OCI-LY3 (cell line): ENCODE results near the gene STK33.

Experiments used
- H2AFZ ChIP-seq: fragments of 200-600, 300-600 bp; shearing (Covaris generic); 2 replicates; pipeline ENCODE4 v1.6.0; 2014; ENCODE audit warnings: antibody characterized with exemption, low read depth, low read length
- H3K27ac ChIP-seq: fragments of 200-600, 300-600 bp; sonication (generic); 2 replicates; pipeline ENCODE4 v1.5.1; 2014; ENCODE audit warnings: mild to moderate bottlenecking, low read length, moderate library complexity, mixed read lengths
- H3K27me3 ChIP-seq: fragments of 200-600, 300-600 bp; sonication (generic); 2 replicates; pipeline ENCODE4 v1.6.1; 2014; ENCODE audit warnings: low read depth, low read length, mixed read lengths
- H3K36me3 ChIP-seq: fragments of 200-600, 300-600 bp; sonication (generic); replicated peaks from 2 replicates; pipeline ENCODE3; 2014; ENCODE audit warnings: low read depth, low read length, mixed read lengths
- H3K4me1 ChIP-seq: fragments of 300-600, 200-600 bp; sonication (generic); 2 replicates; pipeline ENCODE4 v1.6.1; 2014; ENCODE audit warnings: low read length, mixed read lengths
- H3K4me2 ChIP-seq: fragments of 200-600, 300-600 bp; sonication (generic); 2 replicates; pipeline ENCODE4 v1.6.1; 2014; ENCODE audit warnings: low read length, mixed read lengths
- H3K4me3 ChIP-seq: fragments of 300-600, 200-600 bp; sonication (generic); 2 replicates; pipeline ENCODE4 v1.5.1; 2014; ENCODE audit warnings: antibody characterized with exemption, mild to moderate bottlenecking, low read length, moderate library complexity
- H3K79me2 ChIP-seq: fragments of 300-600, 200-600 bp; shearing (Covaris generic); 2 replicates; pipeline ENCODE4 v1.6.1; 2014; ENCODE audit warnings: mild to moderate bottlenecking, low read length, mixed read lengths
- H3K9ac ChIP-seq: fragments of 300-600, 200-600 bp; shearing (Covaris generic); 2 replicates; pipeline ENCODE4 v1.6.0; 2014; ENCODE audit warnings: mild to moderate bottlenecking, low read length, moderate library complexity
- H3K9me3 ChIP-seq: fragments of 200-600, 300-600 bp; shearing (Covaris generic); 2 replicates; pipeline ENCODE4 v1.6.1; 2014; ENCODE audit warnings: low read length, mixed read lengths; ENCODE audit not compliant: insufficient read depth
- H4K20me1 ChIP-seq: fragments of 200-600, 300-600 bp; sonication (generic); 2 replicates; pipeline ENCODE4 v1.6.1; 2016; ENCODE audit warnings: low read length, mixed read lengths; ENCODE audit not compliant: insufficient read depth
- EZH2phosphoT487 ChIP-seq: fragments of 200-600 bp; shearing (Covaris generic); IDR thresholded peaks from 2 replicates; pipeline ENCODE4 v1.6.1; 2018; ENCODE audit warnings: antibody characterized with exemption, mixed run types, low read depth
- TF ChIP-seq, protein P1 (sequence below): fragments of 200-600, 300-600 bp; sonication (generic); IDR thresholded peaks from 2 replicates; pipeline ENCODE4 v1.5.1; 2014; ENCODE audit warnings: antibody characterized with exemption, low read length, low read depth

Gene STK33

DNA sequence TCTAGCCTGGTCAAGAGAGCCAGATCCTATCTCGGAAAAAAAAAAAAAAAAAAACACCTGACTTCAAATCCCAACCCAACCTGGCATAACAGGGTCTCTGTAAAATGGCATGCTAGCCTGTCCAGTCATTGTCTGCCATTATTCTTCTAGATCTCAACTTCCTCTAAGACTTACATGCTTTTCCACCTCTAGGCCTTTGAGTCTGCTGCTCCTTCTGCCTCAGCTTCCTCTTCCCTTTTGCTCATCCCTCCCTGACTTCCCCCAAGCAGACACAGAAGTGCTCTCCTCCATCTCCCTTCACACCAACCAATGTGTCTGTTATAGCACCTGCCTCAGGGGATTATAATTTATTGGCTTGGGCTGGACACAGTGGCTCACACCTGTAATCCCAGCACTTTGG lies 7.8 kb downstream of the STK33 start:
- no peak overlapping the region for H2AFZ ChIP-seq

DNA sequence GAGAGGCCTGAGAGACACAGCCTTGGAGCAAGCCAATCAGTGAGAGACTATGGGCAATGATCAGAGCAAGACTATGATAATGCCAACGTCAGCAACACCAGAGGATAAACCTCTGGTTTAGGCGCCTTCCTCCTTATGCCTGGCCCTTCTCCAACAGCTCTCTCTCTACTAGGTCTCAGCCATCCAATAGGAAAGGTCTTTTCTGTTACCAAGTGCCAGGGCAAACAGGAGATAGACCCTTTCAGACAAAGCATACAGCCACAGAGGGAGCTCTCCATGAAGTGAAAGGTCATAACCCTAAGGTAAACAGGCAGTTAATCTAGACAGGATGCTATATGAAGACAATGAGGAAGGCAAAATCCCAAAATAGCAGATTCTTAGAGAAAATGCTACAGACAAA lies 9.5 kb downstream of the STK33 start:
- H3K27me3 ChIP-seq = no peaks in the 10 kb centered on the region
- H2AFZ ChIP-seq = no peak overlapping the region
- no peak overlapping the region for H3K4me2 ChIP-seq
- H3K36me3 ChIP-seq = peaks cover 6% of the 10 kb centered on the region
- H3K4me3 ChIP-seq = no peak overlapping the region
- no peak overlapping the region for H3K27ac ChIP-seq
- no peak overlapping the region for H3K9ac ChIP-seq
- peaks cover 28% of the 10 kb centered on the region; the same call in 1 of the 2 replicates for H3K79me2 ChIP-seq
- no peaks in the 10 kb centered on the region for H4K20me1 ChIP-seq
- TF ChIP-seq EZH2phosphoT487 = no peak
- TF ChIP-seq, protein P1, sequence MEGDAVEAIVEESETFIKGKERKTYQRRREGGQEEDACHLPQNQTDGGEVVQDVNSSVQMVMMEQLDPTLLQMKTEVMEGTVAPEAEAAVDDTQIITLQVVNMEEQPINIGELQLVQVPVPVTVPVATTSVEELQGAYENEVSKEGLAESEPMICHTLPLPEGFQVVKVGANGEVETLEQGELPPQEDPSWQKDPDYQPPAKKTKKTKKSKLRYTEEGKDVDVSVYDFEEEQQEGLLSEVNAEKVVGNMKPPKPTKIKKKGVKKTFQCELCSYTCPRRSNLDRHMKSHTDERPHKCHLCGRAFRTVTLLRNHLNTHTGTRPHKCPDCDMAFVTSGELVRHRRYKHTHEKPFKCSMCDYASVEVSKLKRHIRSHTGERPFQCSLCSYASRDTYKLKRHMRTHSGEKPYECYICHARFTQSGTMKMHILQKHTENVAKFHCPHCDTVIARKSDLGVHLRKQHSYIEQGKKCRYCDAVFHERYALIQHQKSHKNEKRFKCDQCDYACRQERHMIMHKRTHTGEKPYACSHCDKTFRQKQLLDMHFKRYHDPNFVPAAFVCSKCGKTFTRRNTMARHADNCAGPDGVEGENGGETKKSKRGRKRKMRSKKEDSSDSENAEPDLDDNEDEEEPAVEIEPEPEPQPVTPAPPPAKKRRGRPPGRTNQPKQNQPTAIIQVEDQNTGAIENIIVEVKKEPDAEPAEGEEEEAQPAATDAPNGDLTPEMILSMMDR = no peak
- no peaks in the 10 kb centered on the region for H3K9me3 ChIP-seq
- H3K4me1 ChIP-seq = peaks cover 27% of the 10 kb centered on the region

More for the DNA sequence above, 7.8 kb downstream of the STK33 start:
- no peak overlapping the region for H3K27ac ChIP-seq
- peaks cover 27% of the 10 kb centered on the region for H3K4me1 ChIP-seq
- no peaks in the 10 kb centered on the region for H3K9me3 ChIP-seq
- no peaks in the 10 kb centered on the region for H3K27me3 ChIP-seq
- H3K4me3 ChIP-seq = no peak overlapping the region
- H4K20me1 ChIP-seq = no peaks in the 10 kb centered on the region
- no peak overlapping the region for H3K9ac ChIP-seq
- peaks cover 6% of the 10 kb centered on the region for H3K36me3 ChIP-seq
- TF ChIP-seq, protein P1 = no peak
- no peak for TF ChIP-seq EZH2phosphoT487
- no peak overlapping the region for H3K4me2 ChIP-seq
- peaks cover 26% of the 10 kb centered on the region for H3K79me2 ChIP-seq

DNA sequence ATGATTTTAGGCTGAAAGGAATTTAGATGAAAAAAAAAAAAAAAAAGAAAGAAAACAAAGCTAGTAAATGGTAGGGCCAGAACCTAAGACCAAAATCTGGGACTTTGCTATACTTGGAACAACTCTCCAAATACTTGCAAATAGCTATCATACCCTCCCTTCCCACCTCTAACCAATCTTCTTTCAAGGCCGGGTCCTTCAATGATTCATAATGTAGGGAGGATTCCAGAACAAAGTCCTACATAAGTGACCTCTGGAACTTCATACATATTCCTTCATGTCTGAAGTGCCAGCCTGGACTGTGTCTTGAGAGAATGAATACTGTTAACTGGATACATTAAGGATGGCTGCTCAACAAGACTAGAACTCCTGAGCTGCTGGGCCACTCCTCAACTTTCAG lies 9.9 kb downstream of the STK33 start:
- Histone ChIP-seq H3K27me3 (no peaks in the 10 kb centered on the region), H3K4me3 (no peak overlapping the region), H3K36me3 (peaks cover 7% of the 10 kb centered on the region), H3K4me1 (peaks cover 27% of the 10 kb centered on the region), H3K4me2 (no peak overlapping the region), H3K9ac (no peak overlapping the region), H3K27ac (no peak overlapping the region), H4K20me1 (no peaks in the 10 kb centered on the region), H2AFZ (no peak overlapping the region), H3K9me3 (peaks cover under 1% of the 10 kb centered on the region; the same call in 1 of the 2 replicates), H3K79me2 (peaks cover 28% of the 10 kb centered on the region; the same call in 1 of the 2 replicates)
- TF ChIP-seq EZH2phosphoT487 = no peak
- TF ChIP-seq, protein P1 = no peak

DNA sequence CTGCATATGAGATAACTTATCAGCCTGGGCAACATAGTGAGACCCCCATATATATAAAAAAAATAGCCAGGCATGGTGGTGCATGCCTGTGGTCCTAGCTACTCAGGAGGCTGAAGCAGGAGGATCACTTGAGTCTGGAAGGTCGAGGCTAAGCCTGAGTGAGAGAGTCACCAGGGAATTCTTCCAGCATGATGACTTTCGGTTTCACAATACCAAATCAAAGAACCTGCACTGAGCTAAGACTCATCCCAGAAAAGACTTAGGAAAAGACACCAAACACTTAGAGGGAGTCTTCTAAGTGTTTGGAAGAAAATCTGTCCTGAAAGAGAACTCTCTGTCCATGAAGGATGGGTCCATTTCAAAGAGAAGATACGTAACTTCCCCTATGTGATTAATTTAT lies 12.7 kb downstream of the STK33 start:
- Histone ChIP-seq H3K36me3 (peaks cover 12% of the 10 kb centered on the region), H3K27ac (no peak overlapping the region), H3K27me3 (no peaks in the 10 kb centered on the region), H3K79me2 (peaks cover 18% of the 10 kb centered on the region; the same call in 1 of the 2 replicates), H4K20me1 (no peaks in the 10 kb centered on the region), H3K4me1 (peaks cover 13% of the 10 kb centered on the region), H3K9ac (no peak overlapping the region), H2AFZ (no peak overlapping the region), H3K9me3 (peaks cover 4% of the 10 kb centered on the region; the same call in 1 of the 2 replicates), H3K4me3 (no peak overlapping the region), H3K4me2 (no peak overlapping the region)
- no peak for TF ChIP-seq EZH2phosphoT487
- TF ChIP-seq, protein P1 = no peak
